ENCODE data around the gene SMPD1.

SMPD1 gene

GRCh38 chr11:6417907-6418556, 27.8 kb downstream of the SMPD1 start:
- FAIRE-seq = no peak

GRCh38 chr11:6418557-6419008, 28.3 kb downstream of the SMPD1 start:
- FAIRE-seq = no peak

GRCh38 chr11:6419009-6419631, 28.8 kb downstream of the SMPD1 start, which contains the start of gene APBB1:
Gene APBB1 (minus strand): TSS chr11:6419094. CDS start chr11:6411347, 7,747 bp downstream.
- no peak for FAIRE-seq

- FAIRE-seq = no peak
Observed at GRCh38 chr11:6420677-6421076, 30.4 kb downstream of the SMPD1 start.

GRCh38 chr11:6427516-6427915, 37.2 kb downstream of the SMPD1 start:
- no peak for FAIRE-seq

GRCh38 chr11:6431861-6432260, 41.6 kb downstream of the SMPD1 start:
- FAIRE-seq = no peak

GRCh38 chr11:6433998-6434660, 43.9 kb downstream of the SMPD1 start:
- FAIRE-seq = no peak

GRCh38 chr11:6437423-6437822, 47.1 kb downstream of the SMPD1 start:
- no peak for FAIRE-seq

GRCh38 chr11:6437993-6438392, 47.7 kb downstream of the SMPD1 start:
- FAIRE-seq = no peak

GRCh38 chr11:6438979-6439571, 48.8 kb downstream of the SMPD1 start:
- peak; percentile 74 for FAIRE-seq

- no peak for FAIRE-seq
Observed at GRCh38 chr11:6440906-6441358, 50.7 kb downstream of the SMPD1 start, which contains the start of gene HPX. Gene HPX (minus strand): TSS chr11:6440987. CDS start chr11:6440963, 24 bp downstream.

- no peak for FAIRE-seq
Observed at GRCh38 chr11:6442441-6442840, 52.2 kb downstream of the SMPD1 start.

- no peak for FAIRE-seq
Observed at GRCh38 chr11:6443269-6444003, 53.2 kb downstream of the SMPD1 start.
